ENCODE measurements around the gene ELL2.

Gene ELL2

GRCh38 chr5:95983080-95983479 lies 21.4 kb upstream of the ELL2 start:
- DNase-seq (ENCODE audit: low spot score) = no peak

GRCh38 chr5:95976606-95977005 lies 15.0 kb upstream of the ELL2 start:
- no peak for DNase-seq (ENCODE audit: low spot score)

GRCh38 chr5:95975703-95976102 lies 14.1 kb upstream of the ELL2 start:
- no peak for DNase-seq (ENCODE audit: low spot score)

GRCh38 chr5:95973793-95974325 lies 12.2 kb upstream of the ELL2 start:
- no peak for DNase-seq (ENCODE audit: low spot score)

GRCh38 chr5:95972196-95972595 lies 10.5 kb upstream of the ELL2 start:
- DNase-seq (ENCODE audit: low spot score) = no peak

- DNase-seq (ENCODE audit: low spot score) = no peak
These were observed 8.7 kb upstream of the ELL2 start for GRCh38 chr5:95970359-95970704.

- DNase-seq (ENCODE audit: low spot score) = peak; percentile 33
These were observed 8.2 kb upstream of the ELL2 start for GRCh38 chr5:95969651-95970358.

- DNase-seq (ENCODE audit: low spot score) = no peak
These were observed 7.4 kb upstream of the ELL2 start for GRCh38 chr5:95969055-95969454.

- no peak for DNase-seq (ENCODE audit: low spot score)
These were observed 5.6 kb upstream of the ELL2 start for GRCh38 chr5:95967236-95967635.

GRCh38 chr5:95966005-95966404 lies 4.4 kb upstream of the ELL2 start:
- DNase-seq (ENCODE audit: low spot score) = no peak

GRCh38 chr5:95963650-95964410 lies 2.2 kb upstream of the ELL2 start:
- DNase-seq (ENCODE audit: low spot score) = no peak

- DNase-seq (ENCODE audit: low spot score) = no peak
These were observed 1.1 kb upstream of the ELL2 start for GRCh38 chr5:95962785-95963184.

- DNase-seq (ENCODE audit: low spot score) = no peak
These were observed 773 bp upstream of the ELL2 start for GRCh38 chr5:95962475-95962773.

- peak; percentile 91 for DNase-seq (ENCODE audit: low spot score)
These were observed 709 bp downstream of the ELL2 start for GRCh38 chr5:95960667-95961616.

GRCh38 chr5:95959888-95960666 lies 1.6 kb downstream of the ELL2 start:
- peak; percentile 24 for DNase-seq (ENCODE audit: low spot score)

- DNase-seq (ENCODE audit: low spot score) = no peak
These were observed 2.4 kb downstream of the ELL2 start for GRCh38 chr5:95959051-95959887.

- DNase-seq (ENCODE audit: low spot score) = peak; percentile 12
These were observed 3.2 kb downstream of the ELL2 start for GRCh38 chr5:95958310-95959014.

- DNase-seq (ENCODE audit: low spot score) = no peak
These were observed 4.0 kb downstream of the ELL2 start for GRCh38 chr5:95957561-95958203.

GRCh38 chr5:95956900-95957293 lies 4.8 kb downstream of the ELL2 start:
- DNase-seq (ENCODE audit: low spot score) = no peak

Data from GM03348 (cell line).